HG03095 (cell line): Measurements from ENCODE around the gene CCSER1.
"Not testable (repeated sequence)": the region's sequence is repeated elsewhere in the genome, so short reads cannot be mapped to it uniquely, and the experiment has no call there.

Experiments used
- ATAC-seq: cut with Tn5 transposase; IDR thresholded peaks from one replicate; pipeline ENCODE4 v1.9.1; 2021; ENCODE audit warnings: moderate library complexity; ENCODE audit not compliant: unreplicated experiment

Gene CCSER1

DNA sequence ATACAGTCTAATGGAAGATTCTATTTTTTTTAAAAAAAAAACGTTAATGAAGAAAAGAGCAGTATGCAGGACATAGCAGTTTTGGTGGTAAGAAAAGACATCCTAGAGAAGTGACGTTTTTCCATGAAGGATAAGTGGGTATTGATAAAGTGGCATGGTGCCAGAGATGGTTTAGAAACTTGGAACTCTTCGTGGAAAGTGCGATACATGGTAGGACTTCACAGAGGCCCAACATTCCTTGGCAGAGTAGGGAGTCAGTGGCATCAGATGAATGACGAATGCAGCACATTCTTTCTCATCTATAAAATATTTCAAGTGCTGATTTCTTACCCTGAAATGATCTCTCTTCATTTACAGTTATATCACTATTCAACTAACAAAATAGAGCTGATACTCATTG, 298.7 kb downstream of the CCSER1 start:
- ATAC-seq: no peak

DNA sequence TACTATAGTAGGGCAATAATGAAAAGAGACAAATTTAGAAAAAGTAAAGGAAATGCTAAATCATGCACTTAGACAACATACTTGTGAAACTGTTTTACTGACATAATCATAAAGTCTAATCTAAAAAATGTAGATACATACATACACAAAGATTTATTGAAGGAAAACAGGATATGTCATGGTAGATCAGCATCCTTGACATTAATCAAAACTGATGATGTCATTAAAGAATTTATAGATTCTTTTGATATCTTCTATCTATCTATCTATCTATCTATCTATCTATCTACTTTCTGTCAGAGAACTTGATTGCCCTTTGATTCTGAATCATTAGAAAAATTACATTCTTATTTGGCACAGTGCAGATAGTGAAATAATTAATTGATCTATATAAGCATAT, 311.3 kb downstream of the CCSER1 start:
- no peak for ATAC-seq

DNA sequence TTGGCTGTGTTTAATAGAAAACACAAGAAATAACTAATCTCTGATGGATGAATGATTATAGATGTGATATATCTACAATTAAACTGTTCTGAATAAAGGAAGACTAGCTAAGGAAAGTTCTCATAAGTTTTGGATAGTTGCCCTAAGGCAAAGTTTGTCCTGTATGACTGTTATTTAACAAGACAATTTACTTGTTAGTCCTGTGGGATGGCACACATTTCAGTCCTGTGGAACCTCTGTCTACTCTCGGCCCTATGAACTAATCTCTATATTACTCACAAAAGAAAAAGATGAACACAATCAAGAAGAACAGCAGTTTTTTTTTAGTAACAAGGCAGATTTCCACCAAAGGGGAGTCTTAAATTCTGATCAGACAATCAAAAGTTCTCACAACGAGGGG, 314.6 kb downstream of the CCSER1 start:
- ATAC-seq: no peak

DNA sequence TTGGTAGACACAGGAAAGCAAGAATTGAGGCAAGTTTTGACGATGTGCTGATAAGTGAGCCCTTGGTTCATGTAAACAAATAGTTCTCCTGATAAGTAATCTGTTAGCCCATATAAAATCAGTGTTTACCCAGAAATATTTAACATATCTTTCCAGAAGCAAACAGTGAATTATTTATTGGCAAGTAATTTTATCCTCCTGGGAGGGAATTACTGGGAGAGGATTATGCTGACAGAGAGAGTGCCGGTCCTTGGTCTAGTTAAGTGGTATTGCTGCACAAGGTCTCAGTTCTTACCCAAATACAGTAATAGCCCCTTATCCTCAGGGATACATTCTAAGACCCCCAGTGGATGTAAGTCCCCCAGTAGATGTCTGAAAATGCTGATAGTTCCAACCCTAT, 315.4 kb downstream of the CCSER1 start:
- ATAC-seq: no peak

DNA sequence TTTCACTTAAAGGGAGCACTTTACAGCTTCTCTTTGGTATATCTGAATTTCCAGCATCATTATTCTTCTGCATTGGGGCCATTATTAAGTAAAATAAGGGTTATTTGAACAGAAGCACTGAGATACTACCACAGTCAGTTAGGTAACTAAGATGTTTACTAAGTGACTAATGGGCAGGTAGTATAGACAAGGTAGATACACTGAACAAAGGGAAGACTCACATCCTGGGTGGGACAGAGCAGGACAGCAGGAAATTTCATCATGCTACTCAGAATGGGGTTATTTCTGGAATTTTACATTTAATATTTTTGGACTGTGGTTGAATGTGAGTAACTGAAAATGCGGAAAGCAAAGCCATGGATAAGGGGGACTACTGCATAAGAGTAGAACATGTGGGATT, 316.0 kb downstream of the CCSER1 start:
- no peak for ATAC-seq

DNA sequence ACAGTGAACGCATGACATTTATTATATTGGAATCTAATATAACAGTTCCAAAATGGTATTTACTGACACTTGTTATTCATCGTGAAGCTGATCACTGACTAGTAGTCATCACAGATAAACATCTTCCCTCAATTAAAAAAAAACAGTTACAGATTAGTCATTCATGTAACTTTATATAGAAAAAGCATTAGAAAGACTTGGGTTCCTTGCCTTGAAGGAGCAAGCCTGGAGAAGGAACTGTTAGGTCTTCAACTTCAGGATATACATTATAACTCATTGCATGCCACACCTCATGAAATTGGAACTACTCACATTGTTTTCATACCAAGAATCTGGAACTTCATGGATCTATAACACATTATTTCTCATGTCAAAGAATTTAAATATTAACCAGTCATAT, 317.7 kb downstream of the CCSER1 start:
- no peak for ATAC-seq

DNA sequence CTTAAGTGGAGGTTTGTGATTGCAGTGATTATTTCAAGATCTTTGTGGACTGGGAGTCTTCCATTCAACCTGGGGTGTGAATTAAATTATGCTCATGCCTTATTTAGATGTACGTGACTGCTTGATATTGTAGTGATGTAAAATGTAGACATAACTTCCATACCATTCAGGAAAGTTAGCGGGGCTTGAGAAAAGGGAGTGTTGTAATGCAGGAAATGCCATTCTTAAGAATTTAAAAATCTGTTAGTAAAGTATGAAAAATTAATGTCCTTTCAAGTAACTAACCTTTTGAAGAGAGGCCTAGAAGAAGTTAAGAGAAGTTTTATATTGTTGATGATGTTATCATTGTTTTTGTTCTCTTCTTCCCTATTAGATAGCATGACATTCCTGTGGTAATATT, 318.2 kb downstream of the CCSER1 start:
- no peak for ATAC-seq

DNA sequence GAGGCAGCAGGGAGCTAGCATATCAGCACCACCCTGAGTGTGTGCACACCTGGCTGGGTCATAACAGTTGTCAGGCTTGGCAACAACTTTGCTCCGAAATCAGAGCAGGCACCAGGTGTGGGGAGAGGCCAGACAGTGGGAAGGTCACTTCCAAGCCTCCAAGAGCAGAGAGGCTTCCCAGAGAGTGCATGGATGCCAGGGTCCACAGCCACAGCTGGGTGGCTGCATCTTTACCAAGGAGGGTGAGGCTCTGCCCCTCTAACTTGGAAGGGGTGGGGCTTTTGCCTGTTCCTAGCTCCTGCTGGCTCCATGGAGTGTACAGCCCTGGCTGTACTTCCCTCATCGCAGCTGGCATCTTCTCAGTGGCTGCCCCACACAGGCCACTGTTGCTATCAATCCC, 322.4 kb downstream of the CCSER1 start:
- no peak for ATAC-seq

DNA sequence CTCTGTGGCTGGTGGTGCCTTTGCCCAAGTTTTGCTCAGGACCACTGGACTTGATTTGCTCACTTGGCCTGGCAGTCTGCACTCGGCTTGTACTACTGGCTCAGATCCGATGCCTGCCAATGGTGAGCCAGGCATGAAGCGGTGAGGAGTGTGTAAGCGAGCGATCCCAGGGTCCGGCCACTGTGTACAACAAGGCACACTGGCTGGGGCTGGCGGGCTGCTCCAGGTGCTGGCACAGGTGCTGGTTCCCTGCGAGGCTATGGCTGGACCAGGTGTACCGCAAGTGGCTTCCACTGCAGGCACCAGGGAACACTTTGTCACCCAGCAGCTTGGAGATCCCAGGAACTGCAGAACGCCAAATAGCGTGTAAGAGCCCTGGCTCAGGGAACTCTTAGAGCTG, 329.7 kb downstream of the CCSER1 start:
- no peak for ATAC-seq

DNA sequence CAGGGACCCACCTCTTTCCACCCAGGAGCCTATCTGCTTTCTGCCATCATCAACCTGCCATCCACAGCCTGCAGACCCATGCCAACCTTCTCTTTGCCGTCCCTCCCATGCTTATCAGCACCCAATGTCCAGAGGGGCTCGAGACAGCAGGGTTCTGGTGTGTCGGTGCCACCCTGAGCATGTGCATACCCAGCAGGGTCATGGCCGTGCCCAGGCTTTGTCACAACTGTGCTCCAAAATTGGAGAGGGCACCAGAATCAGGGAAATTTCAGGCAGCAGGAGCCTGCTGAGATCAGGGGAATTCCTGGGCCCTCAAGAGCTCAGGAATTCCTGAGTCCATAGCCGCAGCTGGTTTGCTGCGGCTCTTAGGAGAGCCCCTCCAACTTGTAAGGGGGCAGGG, 330.6 kb downstream of the CCSER1 start:
- no peak for ATAC-seq

DNA sequence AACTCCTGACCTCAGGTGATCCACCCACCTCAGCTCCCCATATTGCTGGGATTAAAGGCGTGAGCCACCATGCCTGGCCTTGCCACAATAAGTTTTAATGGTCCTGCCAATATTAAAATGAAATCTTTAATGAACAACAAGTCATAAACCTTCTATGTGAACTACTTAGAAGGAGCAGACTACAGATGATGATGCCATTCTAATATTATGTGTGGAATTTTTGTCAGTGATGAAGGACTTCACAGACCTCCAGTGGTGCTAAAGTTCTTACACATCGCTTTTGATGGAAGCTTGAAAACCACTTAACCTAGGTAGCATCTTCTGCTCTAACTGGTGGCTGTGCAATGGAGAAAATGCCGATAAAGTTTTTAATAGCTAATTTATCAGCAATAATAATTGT, 331.4 kb downstream of the CCSER1 start:
- ATAC-seq: no peak

DNA sequence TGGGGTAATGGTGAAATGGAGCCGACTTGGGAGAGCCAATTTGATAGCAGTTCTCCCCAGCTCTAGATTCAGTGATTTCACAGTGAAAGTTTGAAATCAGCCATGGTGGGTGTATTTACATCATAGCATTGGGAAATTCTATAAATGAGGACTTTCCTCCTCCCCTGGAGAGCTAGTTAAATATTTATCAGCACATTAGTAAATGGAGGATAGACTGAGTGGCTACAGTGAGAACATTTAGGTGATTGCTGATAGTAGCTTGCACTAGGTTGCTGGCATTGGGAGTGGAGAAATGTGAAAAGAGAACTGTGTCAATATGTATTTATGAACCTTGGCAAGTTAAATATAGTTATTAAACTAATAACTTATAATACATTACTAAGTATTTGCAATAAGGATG, 347.3 kb downstream of the CCSER1 start:
- ATAC-seq: no peak

DNA sequence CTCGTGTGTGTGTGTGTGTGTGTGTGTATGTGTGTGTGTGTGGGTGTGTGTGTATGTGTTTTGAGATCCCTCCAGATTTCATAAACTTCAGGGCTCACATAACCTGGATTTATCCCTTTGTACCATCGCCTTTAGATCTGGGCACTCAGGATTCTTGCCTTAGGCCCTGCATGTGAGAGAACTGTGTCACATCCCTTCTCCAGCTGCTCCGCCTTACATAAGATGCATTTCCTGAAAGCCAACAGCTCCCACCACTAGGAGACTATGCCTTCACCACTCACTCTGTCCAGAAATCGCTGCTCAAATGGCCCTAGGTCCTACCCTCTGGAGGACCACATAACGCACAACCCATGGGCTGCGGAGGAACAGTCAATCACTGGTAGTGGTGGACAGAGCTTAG, 348.8 kb downstream of the CCSER1 start:
- no peak for ATAC-seq

DNA sequence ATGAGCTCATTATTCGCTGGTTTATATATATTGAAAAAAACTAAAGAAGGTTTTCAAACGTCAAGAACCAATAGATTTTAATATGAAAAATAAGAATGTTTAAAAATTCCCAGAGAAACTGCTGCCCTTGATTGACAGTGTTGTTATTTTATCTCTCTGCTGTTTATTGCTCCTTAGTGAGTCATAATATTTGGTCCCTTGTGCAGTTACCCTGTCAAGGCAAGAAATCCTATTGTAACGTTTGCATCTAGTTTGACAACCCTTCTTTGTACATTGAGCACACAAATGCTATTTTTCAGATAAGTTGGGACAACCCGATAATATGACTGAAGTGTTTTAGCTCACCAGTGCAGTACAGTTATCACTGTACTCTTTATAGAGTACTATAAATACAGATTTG, 349.4 kb downstream of the CCSER1 start:
- no peak for ATAC-seq

DNA sequence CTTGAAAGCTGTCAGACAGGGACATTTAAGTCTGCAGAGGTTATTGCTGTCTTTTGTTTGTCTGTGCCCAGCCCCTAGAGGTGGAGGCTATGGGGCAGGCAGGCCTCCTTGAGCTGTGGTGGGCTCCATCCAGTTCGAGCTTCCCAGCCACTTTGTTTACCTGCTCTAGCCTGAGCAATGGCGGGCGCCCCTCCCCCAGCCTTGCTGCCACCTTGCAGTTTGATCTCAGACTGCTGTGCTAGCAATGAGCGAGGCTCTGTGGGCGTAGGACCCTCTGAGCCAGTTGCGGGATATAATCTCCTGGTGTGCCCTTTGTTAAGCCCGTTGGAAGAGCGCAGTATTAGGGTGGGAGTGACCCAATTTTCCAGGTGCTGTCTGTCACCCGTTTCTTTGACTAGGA, 357.7 kb downstream of the CCSER1 start:
- ATAC-seq: not testable (repeated sequence)

DNA sequence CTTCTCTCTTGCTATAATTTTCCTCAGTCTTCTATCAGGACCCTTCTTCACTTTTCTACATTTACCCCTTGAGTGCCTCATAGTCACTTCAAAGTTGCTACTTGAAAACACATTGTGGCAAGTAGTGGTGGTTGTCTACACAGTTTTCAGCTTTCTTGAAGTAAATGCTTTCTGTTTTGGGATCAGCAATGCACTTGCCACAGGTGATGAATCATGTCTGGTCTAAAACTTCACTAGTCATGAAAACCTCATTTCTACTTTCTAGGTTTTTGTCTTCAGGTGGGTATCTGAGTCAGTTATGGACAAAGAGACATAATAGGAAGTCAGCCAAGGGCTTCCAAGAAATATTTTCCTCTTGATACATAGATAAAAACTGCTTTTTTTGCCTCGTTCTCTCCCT, 359.2 kb downstream of the CCSER1 start:
- ATAC-seq: no peak

DNA sequence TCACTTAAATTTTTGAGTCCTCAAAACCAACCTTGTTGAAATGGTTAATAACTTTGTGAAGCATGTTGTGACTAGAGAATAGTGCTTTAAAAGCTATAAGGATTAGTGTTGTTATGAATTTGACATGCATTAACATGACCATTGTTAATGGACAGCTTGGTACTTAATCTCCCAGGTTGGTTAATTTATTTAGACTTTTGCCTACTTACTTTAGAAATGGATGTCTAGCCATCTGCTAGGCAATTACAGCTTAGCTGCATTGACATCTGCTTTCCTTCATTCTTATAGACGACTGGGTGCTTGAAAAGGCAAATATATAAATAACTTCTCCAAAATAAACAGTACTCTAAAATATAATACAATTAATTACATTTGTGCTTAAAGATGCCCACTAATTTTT, 368.0 kb downstream of the CCSER1 start:
- no peak for ATAC-seq

DNA sequence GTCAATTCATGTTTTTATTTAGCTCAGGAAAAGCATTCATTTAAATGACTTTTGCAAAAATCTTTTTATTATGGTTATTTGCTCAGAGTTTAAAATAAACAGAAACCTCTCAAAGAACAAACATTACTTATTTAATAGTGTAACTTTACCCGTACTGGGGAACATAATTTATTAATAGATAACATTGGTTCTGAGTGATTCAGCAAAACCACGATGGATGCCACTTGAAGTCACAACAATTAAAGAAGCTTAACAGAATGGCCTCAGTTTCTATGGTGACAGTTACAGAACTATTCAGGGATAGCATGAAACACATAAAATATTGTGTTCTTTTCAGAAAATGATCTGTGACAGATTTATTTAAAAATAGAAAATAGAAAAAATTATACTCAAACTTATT, 368.7 kb downstream of the CCSER1 start:
- ATAC-seq: no peak

DNA sequence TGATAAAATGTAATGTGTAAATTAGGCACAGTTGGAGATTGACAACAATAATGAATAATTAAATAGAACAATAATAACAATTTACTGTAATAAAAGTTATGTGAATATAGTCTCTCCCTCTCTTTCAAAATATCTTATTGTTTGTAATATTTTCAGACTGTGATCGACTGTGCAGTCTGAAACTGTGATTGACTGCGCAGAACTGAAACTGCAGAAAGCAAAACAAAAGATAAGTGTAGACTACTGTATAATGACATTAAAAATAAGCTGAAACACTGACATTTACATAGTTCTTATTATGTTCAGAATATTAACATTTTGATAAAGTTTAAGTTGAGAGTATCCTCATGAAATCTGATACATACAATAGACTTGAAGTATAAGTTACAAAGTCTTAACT, 371.0 kb downstream of the CCSER1 start:
- no peak for ATAC-seq

DNA sequence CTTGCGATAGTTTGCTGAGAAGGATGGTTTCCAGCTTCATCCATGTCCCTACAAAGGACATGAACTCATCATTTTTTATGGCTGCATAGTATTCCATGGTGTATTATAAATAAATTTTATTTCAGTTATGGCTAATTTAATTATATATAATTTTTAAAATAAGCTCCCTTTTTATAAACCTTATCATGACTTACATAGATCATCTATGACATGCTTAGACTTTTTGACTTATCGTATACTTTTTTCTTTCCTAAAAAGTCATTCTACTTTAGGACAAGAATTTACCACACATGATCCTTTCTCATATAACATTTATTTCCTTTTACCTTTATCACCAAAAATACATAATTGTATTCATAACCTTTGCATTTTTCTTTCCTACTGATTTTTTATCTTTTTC, 376.5 kb downstream of the CCSER1 start:
- ATAC-seq: no peak

DNA sequence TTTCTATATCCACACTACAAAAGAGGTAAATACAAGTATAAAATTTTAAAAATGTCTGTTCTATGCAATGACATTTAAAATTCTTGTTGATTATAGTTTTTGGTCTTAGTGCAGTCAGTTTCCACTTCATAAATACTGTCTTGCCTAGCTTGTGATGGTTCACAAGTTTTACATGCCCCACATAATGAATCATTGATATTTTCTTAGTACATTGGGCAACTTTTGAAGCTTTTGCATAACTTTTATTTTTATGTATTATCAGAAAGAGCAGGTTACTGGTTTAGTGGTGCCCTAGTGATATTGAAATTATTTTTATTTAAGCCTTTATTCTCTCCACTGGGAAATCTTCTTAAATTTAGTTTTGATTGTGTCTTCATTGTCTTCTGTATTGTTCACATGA, 388.0 kb downstream of the CCSER1 start:
- no peak for ATAC-seq

DNA sequence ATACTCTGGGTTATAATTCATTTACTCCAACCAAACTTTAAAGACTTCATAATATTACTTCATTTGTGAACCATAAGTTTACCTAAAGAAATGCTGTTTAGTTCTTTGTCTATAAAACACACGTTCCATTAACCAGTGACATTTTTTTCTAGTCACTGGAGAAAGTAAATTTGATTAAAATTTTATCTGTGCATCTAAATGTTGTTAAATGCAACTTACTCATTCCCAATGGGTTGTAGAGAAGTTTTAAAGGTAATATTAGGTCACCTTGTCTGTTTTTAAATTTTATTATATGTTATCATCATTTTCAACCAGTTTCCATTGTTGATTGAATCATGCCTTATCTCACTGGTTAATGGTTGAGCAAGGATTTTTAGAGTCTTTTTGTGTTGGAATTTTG, 401.4 kb downstream of the CCSER1 start:
- ATAC-seq: no peak

DNA sequence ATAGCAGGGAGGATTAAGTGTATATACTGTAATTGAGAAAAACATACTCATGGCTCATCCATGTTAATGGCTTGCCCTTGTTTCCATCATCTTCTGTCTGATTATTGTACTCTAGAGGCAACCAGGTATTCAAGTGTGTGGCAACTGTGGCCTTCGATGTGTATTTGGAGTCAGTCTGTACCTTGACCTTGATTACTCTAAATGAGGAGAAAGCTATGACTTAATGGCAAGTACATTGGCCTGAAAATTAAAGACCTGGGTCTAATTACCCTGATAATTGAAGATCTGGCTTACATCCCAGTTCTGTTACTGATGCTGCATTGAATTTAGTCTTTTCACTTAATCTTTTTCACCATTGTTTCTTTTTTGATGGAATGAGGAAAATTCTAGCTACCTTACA, 409.2 kb downstream of the CCSER1 start:
- ATAC-seq: no peak

DNA sequence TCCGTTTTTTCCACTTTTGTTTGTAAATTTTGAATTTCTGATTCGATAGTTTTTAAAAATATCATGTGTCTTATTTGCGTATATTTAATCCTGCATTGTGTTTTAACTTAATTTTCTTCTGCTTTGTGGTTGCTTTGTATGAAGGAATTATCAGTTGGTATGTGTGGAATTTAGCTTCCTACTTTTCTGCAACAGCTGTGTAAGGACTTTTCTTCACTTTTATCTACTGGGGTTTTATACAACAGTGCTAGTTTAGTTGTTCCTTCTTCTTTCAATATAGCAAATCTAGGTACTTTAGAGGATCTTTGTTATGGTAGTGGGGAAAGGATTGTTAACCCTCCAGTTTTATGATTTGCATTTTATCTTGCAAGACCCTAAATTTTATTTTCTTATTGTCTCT, 410.3 kb downstream of the CCSER1 start:
- no peak for ATAC-seq
